Measurements from ENCODE around the gene ANKH. TPM values are rescaled to one million over a fixed set of nuclear protein-coding genes. Genes with fewer than 3 reads are reported as not detected.
A peak's percentile ranks its signal among the peaks of the same experiment; 100 is the strongest.

The ANKH gene
- total RNA-seq, 2 donors from 2014 or later = 76.5 to 106 TPM

DNA sequence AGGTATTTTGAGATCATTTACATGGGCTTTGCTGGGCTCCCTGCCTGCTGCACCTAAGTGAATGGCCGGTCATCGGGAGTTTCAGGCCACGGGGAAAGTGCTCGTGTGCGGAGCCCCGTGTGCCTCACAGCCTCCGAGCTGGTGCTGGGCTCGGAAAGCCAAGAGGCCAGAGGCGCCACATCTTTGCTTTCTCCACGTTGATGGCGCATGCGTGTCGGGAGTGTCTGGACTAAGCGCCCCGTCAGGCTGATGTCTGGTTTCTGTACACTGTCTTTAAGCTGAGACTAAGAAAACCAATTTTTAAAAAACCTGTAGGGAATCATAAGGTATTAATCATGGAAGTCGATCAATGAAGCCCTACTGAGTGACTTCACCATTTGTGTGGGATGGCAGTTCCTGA is 137.9 kb downstream of the ANKH start:
- Histone ChIP-seq H3K27ac (no peak overlapping the region), H3K4me3 (no peak overlapping the region), H3K9me3 (no peaks in the 10 kb centered on the region), H3K4me1 (replicated peaks) (no peaks in the 10 kb centered on the region), H3K36me3 (no peaks in the 10 kb centered on the region), H3K27me3 (replicated peaks; ENCODE audit: insufficient read depth) (no peaks in the 10 kb centered on the region)
- WGBS = 98% methylated on average over 16 of the region's 16 CpGs
- DNase-seq (ENCODE audit: low spot score) = no peak
- TF ChIP-seq POLR2AphosphoS5 (IDR thresholded peaks at IDR 0.05) (no peak), POLR2A (IDR thresholded peaks at IDR 0.05) (no peak)
- TF ChIP-seq, protein P1, sequence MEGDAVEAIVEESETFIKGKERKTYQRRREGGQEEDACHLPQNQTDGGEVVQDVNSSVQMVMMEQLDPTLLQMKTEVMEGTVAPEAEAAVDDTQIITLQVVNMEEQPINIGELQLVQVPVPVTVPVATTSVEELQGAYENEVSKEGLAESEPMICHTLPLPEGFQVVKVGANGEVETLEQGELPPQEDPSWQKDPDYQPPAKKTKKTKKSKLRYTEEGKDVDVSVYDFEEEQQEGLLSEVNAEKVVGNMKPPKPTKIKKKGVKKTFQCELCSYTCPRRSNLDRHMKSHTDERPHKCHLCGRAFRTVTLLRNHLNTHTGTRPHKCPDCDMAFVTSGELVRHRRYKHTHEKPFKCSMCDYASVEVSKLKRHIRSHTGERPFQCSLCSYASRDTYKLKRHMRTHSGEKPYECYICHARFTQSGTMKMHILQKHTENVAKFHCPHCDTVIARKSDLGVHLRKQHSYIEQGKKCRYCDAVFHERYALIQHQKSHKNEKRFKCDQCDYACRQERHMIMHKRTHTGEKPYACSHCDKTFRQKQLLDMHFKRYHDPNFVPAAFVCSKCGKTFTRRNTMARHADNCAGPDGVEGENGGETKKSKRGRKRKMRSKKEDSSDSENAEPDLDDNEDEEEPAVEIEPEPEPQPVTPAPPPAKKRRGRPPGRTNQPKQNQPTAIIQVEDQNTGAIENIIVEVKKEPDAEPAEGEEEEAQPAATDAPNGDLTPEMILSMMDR (IDR thresholded peaks at IDR 0.05) = no peak
- intact Hi-C loops (cut with DNase I) = no loop called here

DNA sequence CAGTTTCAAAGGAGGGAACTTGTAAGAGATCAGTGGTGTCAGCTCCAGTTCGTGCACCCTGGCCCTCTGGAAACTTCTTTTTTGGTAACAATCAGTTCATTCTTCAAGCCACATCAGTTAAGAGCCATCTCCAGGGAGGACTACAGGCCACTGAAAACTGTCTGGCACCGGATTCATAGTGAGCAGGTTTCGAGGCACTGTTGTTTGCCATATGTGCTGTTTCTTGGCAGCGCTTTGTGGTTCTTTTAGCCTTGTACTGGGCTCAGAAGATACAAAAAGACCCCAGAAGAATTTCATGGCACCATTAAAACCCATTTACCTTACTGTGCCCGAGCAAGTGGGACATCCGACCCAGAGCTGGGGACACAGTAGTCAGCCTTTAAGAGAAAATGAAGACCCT is 138.6 kb downstream of the ANKH start:
- TF ChIP-seq POLR2AphosphoS5 (IDR thresholded peaks at IDR 0.05) (no peak), POLR2A (IDR thresholded peaks at IDR 0.05) (no peak)
- TF ChIP-seq, protein P1 (IDR thresholded peaks at IDR 0.05) = no peak
- no peak for DNase-seq (ENCODE audit: low spot score)
- peak overlapping the region in 1 of 2 donors; percentile 41 for H3K27ac ChIP-seq
- intact Hi-C loops (cut with DNase I) = no loop called here
- H3K9me3 ChIP-seq = no peaks in the 10 kb centered on the region
- no peak overlapping the region for H3K4me3 ChIP-seq
- no peaks in the 10 kb centered on the region for H3K27me3 ChIP-seq (replicated peaks; ENCODE audit: insufficient read depth)
- peaks cover 4% of the 10 kb centered on the region for H3K4me1 ChIP-seq (replicated peaks)
- no peaks in the 10 kb centered on the region for H3K36me3 ChIP-seq
- WGBS = 86% methylated on average over 6 of the region's 6 CpGs

DNA sequence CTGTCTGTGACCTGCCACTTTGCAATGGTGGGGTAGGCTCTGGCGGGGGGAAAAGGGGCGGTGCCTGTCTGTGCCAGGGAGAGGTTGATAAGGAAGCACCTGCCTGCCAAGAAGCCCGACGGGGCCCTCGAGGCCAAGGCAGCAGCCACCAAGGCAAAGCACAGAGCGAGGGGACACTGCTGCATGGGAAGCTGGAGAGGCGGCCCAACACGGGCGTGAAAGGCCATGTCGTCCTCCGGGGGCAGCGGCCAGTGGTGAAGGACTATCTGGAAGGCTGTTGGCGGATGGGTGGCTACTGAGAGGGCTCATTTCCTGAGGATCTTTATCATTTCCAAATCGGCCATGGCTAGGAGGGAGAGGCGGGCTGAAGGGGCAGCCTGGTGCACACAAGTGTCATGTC is 140.7 kb downstream of the ANKH start:
- no peaks in the 10 kb centered on the region for H3K27me3 ChIP-seq (replicated peaks; ENCODE audit: insufficient read depth)
- no peaks in the 10 kb centered on the region for H3K9me3 ChIP-seq
- intact Hi-C loops (cut with DNase I) = no loop called here
- no peak for TF ChIP-seq POLR2AphosphoS5 (IDR thresholded peaks at IDR 0.05)
- no peak for TF ChIP-seq POLR2A (IDR thresholded peaks at IDR 0.05)
- TF ChIP-seq, protein P1 (IDR thresholded peaks at IDR 0.05) = no peak
- no peak overlapping the region for H3K4me3 ChIP-seq
- peaks cover 8% of the 10 kb centered on the region for H3K4me1 ChIP-seq (replicated peaks)
- peak overlapping the region in 1 of 2 donors; percentile 88 for H3K27ac ChIP-seq
- WGBS = 88% methylated on average over 15 of the region's 15 CpGs
- H3K36me3 ChIP-seq = no peaks in the 10 kb centered on the region
- DNase-seq (ENCODE audit: low spot score) = no peak

DNA sequence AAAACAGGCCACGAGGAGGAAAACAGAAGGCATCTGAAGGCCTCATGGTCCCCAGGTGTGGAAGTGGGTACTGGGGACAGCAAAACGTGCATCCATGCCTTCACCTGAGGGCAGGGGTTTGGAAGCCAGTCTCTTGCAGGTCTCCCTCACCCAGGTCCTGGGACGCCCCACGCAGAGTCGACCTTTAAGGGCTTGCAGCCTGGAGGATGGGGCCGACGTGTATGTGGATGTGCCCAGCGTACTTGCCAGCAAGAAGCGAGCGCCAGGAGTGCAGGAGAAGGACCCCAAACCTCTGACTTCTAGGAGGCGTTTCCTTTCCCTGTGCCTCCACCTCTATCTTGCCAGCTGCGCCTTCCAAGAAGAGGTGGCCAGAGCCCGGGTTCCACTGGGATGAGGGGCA is 141.1 kb downstream of the ANKH start:
- TF ChIP-seq POLR2A (IDR thresholded peaks at IDR 0.05) = no peak
- TF ChIP-seq POLR2AphosphoS5 (IDR thresholded peaks at IDR 0.05) = no peak
- TF ChIP-seq, protein P1 (IDR thresholded peaks at IDR 0.05) = no peak
- WGBS = 89% methylated on average over 13 of the region's 13 CpGs

More for the DNA sequence above, 141.1 kb downstream of the ANKH start:
- Histone ChIP-seq H3K9me3 (no peaks in the 10 kb centered on the region), H3K4me1 (replicated peaks) (peaks cover 8% of the 10 kb centered on the region), H3K36me3 (no peaks in the 10 kb centered on the region), H3K4me3 (no peak overlapping the region), H3K27ac (peak overlapping the region in 1 of 2 donors; percentile 88), H3K27me3 (replicated peaks; ENCODE audit: insufficient read depth) (no peaks in the 10 kb centered on the region)
- intact Hi-C loops (cut with DNase I) = no loop called here
- no peak for DNase-seq (ENCODE audit: low spot score)

Data from prostate gland (tissue), 2 donors.